Adipocyte (in vitro differentiated cells): Measurements from ENCODE around the gene MINDY4B.

ENCODE experiments used
- DNase-seq: peaks from one replicate; pipeline ENCODE4 v3.0.0-alpha.2; 2015; ENCODE audit warnings: low read depth
- H3K27me3 ChIP-seq: replicated peaks from 2 replicates; pipeline ENCODE4 v1.7.0; 2013; ENCODE audit warnings: mild to moderate bottlenecking, low read length, moderate library complexity; ENCODE audit not compliant: control insufficient read depth, insufficient read depth
- H3K36me3 ChIP-seq: 2 replicates; pipeline ENCODE4 v1.7.0; 2013; ENCODE audit warnings: low read length, mild to moderate bottlenecking, moderate library complexity; ENCODE audit not compliant: control insufficient read depth, insufficient read depth, severe bottlenecking
- H3K4me1 ChIP-seq: 2 replicates; pipeline ENCODE4 v1.7.0; 2013; ENCODE audit warnings: mild to moderate bottlenecking, low read length, moderate library complexity; ENCODE audit not compliant: control insufficient read depth, insufficient read depth
- H3K4me3 ChIP-seq: 2 replicates; pipeline ENCODE4 v1.7.0; 2013; ENCODE audit warnings: mild to moderate bottlenecking, low read length, moderate library complexity
- H3K9ac ChIP-seq: 2 replicates; pipeline ENCODE4 v1.7.0; 2013; ENCODE audit warnings: mild to moderate bottlenecking, low read length, moderate library complexity
- H3K9me3 ChIP-seq: 2 replicates; pipeline ENCODE4 v1.7.0; 2013; ENCODE audit warnings: mild to moderate bottlenecking, low read length, moderate library complexity; ENCODE audit not compliant: control insufficient read depth

MINDY4B gene

GRCh38 chr3:150898046-150898754 is 7.0 kb downstream of the MINDY4B start:
- Histone ChIP-seq H3K4me1 (no peaks in the 10 kb centered on the region), H3K9me3 (no peaks in the 10 kb centered on the region), H3K9ac (no peak overlapping the region), H3K27me3 (peaks cover 60% of the 10 kb centered on the region), H3K36me3 (no peaks in the 10 kb centered on the region), H3K4me3 (no peak overlapping the region)
- DNase-seq: no peak

GRCh38 chr3:150897592-150897991 is 7.6 kb downstream of the MINDY4B start:
- Histone ChIP-seq H3K9me3 (no peaks in the 10 kb centered on the region), H3K9ac (no peak overlapping the region), H3K4me1 (no peaks in the 10 kb centered on the region), H3K4me3 (no peak overlapping the region), H3K27me3 (peaks cover 54% of the 10 kb centered on the region), H3K36me3 (no peaks in the 10 kb centered on the region)
- no peak for DNase-seq

GRCh38 chr3:150890831-150891230 is 14.4 kb downstream of the MINDY4B start:
- peaks cover 21% of the 10 kb centered on the region for H3K27me3 ChIP-seq
- H3K36me3 ChIP-seq: no peaks in the 10 kb centered on the region
- H3K9me3 ChIP-seq: peaks cover 9% of the 10 kb centered on the region
- no peak for DNase-seq
- peaks cover 5% of the 10 kb centered on the region for H3K4me1 ChIP-seq
- no peak overlapping the region for H3K4me3 ChIP-seq
- H3K9ac ChIP-seq: no peak overlapping the region

GRCh38 chr3:150890295-150890694 is 14.9 kb downstream of the MINDY4B start:
- peaks cover 9% of the 10 kb centered on the region for H3K9me3 ChIP-seq
- H3K4me1 ChIP-seq: peaks cover 5% of the 10 kb centered on the region
- no peaks in the 10 kb centered on the region for H3K36me3 ChIP-seq
- no peak overlapping the region for H3K4me3 ChIP-seq
- H3K27me3 ChIP-seq: peaks cover 26% of the 10 kb centered on the region
- no peak overlapping the region for H3K9ac ChIP-seq
- DNase-seq: peak; percentile 66

GRCh38 chr3:150889106-150889505 is 16.1 kb downstream of the MINDY4B start:
- Histone ChIP-seq H3K36me3 (no peaks in the 10 kb centered on the region), H3K9me3 (peaks cover 9% of the 10 kb centered on the region), H3K27me3 (peaks cover 31% of the 10 kb centered on the region), H3K4me1 (peaks cover 5% of the 10 kb centered on the region), H3K9ac (no peak overlapping the region), H3K4me3 (no peak overlapping the region)
- no peak for DNase-seq

GRCh38 chr3:150887031-150887430 is 18.2 kb downstream of the MINDY4B start:
- Histone ChIP-seq H3K9ac (no peak overlapping the region), H3K36me3 (no peaks in the 10 kb centered on the region), H3K27me3 (peaks cover 38% of the 10 kb centered on the region), H3K4me3 (no peak overlapping the region), H3K4me1 (peaks cover 5% of the 10 kb centered on the region), H3K9me3 (peaks cover 9% of the 10 kb centered on the region)
- no peak for DNase-seq

GRCh38 chr3:150885535-150885934 is 19.7 kb downstream of the MINDY4B start:
- peaks cover 9% of the 10 kb centered on the region for H3K9me3 ChIP-seq
- H3K27me3 ChIP-seq: peaks cover 34% of the 10 kb centered on the region
- H3K4me3 ChIP-seq: no peak overlapping the region
- DNase-seq: no peak
- no peaks in the 10 kb centered on the region for H3K36me3 ChIP-seq
- no peak overlapping the region for H3K9ac ChIP-seq
- H3K4me1 ChIP-seq: peaks cover 3% of the 10 kb centered on the region

- Histone ChIP-seq H3K4me1 (peaks cover 43% of the 10 kb centered on the region), H3K4me3 (no peak overlapping the region), H3K9ac (no peak overlapping the region), H3K9me3 (no peaks in the 10 kb centered on the region), H3K36me3 (no peaks in the 10 kb centered on the region), H3K27me3 (peaks cover 7% of the 10 kb centered on the region)
- no peak for DNase-seq
These were observed 26.2 kb downstream of the MINDY4B start for GRCh38 chr3:150878996-150879575.

- peaks cover 43% of the 10 kb centered on the region for H3K4me1 ChIP-seq
- H3K9ac ChIP-seq: no peak overlapping the region
- no peak for DNase-seq
- H3K36me3 ChIP-seq: no peaks in the 10 kb centered on the region
- no peaks in the 10 kb centered on the region for H3K27me3 ChIP-seq
- no peak overlapping the region for H3K4me3 ChIP-seq
- no peaks in the 10 kb centered on the region for H3K9me3 ChIP-seq
These were observed 26.9 kb downstream of the MINDY4B start for GRCh38 chr3:150878290-150878689.

GRCh38 chr3:150877303-150877702 is 27.9 kb downstream of the MINDY4B start:
- Histone ChIP-seq H3K9me3 (no peaks in the 10 kb centered on the region), H3K4me3 (no peak overlapping the region), H3K27me3 (no peaks in the 10 kb centered on the region), H3K9ac (no peak overlapping the region), H3K36me3 (no peaks in the 10 kb centered on the region), H3K4me1 (peaks cover 43% of the 10 kb centered on the region)
- peak; percentile 38 for DNase-seq

- Histone ChIP-seq H3K9me3 (no peaks in the 10 kb centered on the region), H3K4me3 (no peak overlapping the region), H3K4me1 (peaks cover 43% of the 10 kb centered on the region), H3K36me3 (no peaks in the 10 kb centered on the region), H3K9ac (no peak overlapping the region), H3K27me3 (no peaks in the 10 kb centered on the region)
- no peak for DNase-seq
These were observed 28.5 kb downstream of the MINDY4B start for GRCh38 chr3:150876611-150877265.
